ENCODE measurements around the gene CFTR. TPM values are rescaled to one million over a fixed set of nuclear protein-coding genes. Genes with fewer than 3 reads are reported as not detected.
A peak's percentile ranks its signal among the peaks of the same experiment; 100 is the strongest.

The CFTR gene
- polyA plus RNA-seq, 2 of the 4 experiments (the other 2 are of a cell fraction): 0.13 to 0.31 TPM

DNA sequence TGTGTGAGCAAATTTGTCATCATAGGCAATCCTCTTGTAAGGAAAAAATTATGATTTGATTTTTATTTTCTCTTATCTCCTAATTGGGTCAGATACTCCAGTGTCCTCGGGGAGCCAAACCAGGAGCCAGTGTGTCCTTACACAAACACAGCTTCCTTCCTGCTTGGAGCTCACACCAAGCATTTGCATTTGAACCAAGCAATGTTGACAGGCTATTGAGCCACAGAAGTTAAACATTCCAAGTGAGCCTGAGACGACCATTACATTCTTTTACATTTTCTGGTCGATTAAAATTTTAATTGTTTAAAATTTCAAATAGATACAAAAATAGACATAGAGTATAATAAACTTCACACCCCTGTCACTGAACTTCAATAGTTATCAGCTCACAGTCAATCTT, 194.8 kb downstream of the CFTR start:
- CTCF ChIA-PET: interaction anchor here (1.3 to 3.2 kb wide), 2 partner anchors 41 to 215 kb away, joined by 3 to 18 read pairs; no protein-coding TSS in a partner anchor
- WGBS (ENCODE audit: missing lambda C conversion rate): 12% methylated on average over 3 of the region's 3 CpGs
- Histone ChIP-seq H3K9me3 (no peaks in the 10 kb centered on the region), H3K4me3 (no peak overlapping the region), H3K27ac (no peak overlapping the region; a peak in 1 of 6 replicates), H3K4me1 (peaks cover 24% of the 10 kb centered on the region), H3K4me2 (no peak overlapping the region)
- FAIRE-seq (no peak), DNase-seq (ENCODE audit: low read depth in 1 of 2, low spot score in 1 of 2) (no peak), ATAC-seq (no peak)
- POLR2A ChIA-PET: no interaction called here
- TF ChIP-seq E2F6 (IDR thresholded peaks at IDR 0.05; ENCODE audit: borderline replicate concordance, low read depth) (no peak), HOXB13 (CRISPR knock-in tag; IDR thresholded peaks at IDR 0.05; ENCODE audit: low read depth) (no peak), GATA3 (IDR thresholded peaks at IDR 0.05; ENCODE audit: borderline replicate concordance) (no peak), RNF2 (IDR thresholded peaks at IDR 0.05; ENCODE audit: borderline replicate concordance, low read depth) (no peak), HOXB5 (CRISPR knock-in tag; IDR thresholded peaks at IDR 0.05) (no peak), POLR2AphosphoS2 (conservative IDR thresholded peaks at IDR 0.05; ENCODE audit: low read length) (no peak), EHF (CRISPR knock-in tag; IDR thresholded peaks at IDR 0.05) (no peak), KDM1A (IDR thresholded peaks at IDR 0.05; ENCODE audit: low read depth) (no peak), EHMT2 (IDR thresholded peaks at IDR 0.05; ENCODE audit: low read depth) (no peak), ZC3H11A (IDR thresholded peaks at IDR 0.05) (no peak), FOSL2 (IDR thresholded peaks at IDR 0.05) (no peak), FOSL2 (CRISPR knock-in tag; IDR thresholded peaks at IDR 0.05) (no peak), BHLHE40 (IDR thresholded peaks at IDR 0.05; ENCODE audit: low read depth, low read length) (no peak), NFE2L2 (conservative IDR thresholded peaks at IDR 0.05; ENCODE audit: low read length) (no peak), ELK1 (IDR thresholded peaks at IDR 0.05; ENCODE audit: low read depth, low read length) (no peak), TP53 (CRISPR knock-in tag; IDR thresholded peaks at IDR 0.05) (no peak), HEYL (CRISPR knock-in tag; IDR thresholded peaks at IDR 0.05) (no peak)

DNA sequence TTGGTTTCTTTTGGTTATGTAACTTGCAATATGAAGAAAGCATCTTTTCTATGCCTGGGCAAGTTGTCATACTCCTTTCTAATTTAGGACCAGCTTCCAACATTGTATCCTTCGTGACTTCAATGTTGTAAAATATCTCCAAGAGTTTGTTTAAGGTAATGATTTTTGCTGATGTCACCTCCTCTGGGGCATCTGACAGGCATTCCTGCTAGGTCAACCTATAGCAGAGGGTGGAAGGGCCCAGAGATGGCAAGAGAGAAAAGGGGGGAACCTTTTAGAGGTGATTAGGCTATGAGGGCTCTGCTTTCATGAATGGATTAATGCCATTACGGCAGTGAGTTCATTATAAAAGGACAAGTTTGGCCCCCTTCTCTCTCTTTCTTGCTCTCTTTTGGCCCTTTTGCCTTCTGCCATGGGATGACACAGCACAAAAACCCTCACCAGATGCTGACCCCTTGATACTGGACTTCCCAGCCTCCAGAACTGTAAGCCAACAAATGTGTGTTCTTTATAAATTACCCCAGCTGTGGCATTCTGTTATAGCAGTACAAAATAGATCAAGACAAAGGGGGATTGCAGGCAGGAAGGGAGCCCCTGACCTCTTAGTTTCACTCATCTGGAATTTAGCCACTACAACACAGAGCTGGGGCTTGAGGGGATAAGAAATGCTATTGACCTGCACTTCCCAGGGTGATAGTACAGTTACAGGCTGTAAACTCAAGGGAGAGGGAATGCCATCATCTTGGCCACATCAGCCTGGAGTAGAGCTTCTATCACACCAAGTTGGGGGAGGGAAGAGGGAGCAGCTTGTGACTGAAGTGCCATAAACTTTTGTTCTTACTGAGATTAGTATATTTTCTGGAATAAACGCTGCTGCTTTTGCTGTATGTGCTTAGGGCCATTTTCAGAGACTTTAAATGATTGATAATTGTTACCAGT, 195.9 kb downstream of the CFTR start:
- H3K4me2 ChIP-seq: no peak overlapping the region
- ChIA-PET CTCF (interaction anchor here (1.1 to 3.2 kb wide), 4 partner anchors 40 to 216 kb away, joined by 3 to 18 read pairs (median 4); no protein-coding TSS in a partner anchor), POLR2A (no interaction called here)
- H3K4me3 ChIP-seq: no peak overlapping the region
- 65% methylated on average over 3 of the region's 3 CpGs for WGBS (ENCODE audit: missing lambda C conversion rate)
- ATAC-seq: peak in 1 of 2 experiments; percentile 51; a peak in 2 of 6 replicates
- DNase-seq (ENCODE audit: low read depth in 1 of 2, low spot score in 1 of 2): peak in 1 of 2 experiments; percentile 16
- peaks cover 24% of the 10 kb centered on the region for H3K4me1 ChIP-seq
- TF ChIP-seq MAFK (IDR thresholded peaks at IDR 0.05; ENCODE audit: partially characterized antibody): no peak
- TF ChIP-seq KDM1A (IDR thresholded peaks at IDR 0.05; ENCODE audit: low read depth): no peak
- TF ChIP-seq CEBPB (IDR thresholded peaks at IDR 0.05): no peak
- TF ChIP-seq BHLHE40 (IDR thresholded peaks at IDR 0.05; ENCODE audit: low read depth, low read length): no peak
- no peak for TF ChIP-seq RARB (CRISPR knock-in tag; IDR thresholded peaks at IDR 0.05)
- no peak for TF ChIP-seq E2F6 (IDR thresholded peaks at IDR 0.05; ENCODE audit: borderline replicate concordance, low read depth)
- TF ChIP-seq ZC3H11A (IDR thresholded peaks at IDR 0.05): no peak
- no peak for TF ChIP-seq HDAC2 (IDR thresholded peaks at IDR 0.05)
- TF ChIP-seq, protein P1, sequence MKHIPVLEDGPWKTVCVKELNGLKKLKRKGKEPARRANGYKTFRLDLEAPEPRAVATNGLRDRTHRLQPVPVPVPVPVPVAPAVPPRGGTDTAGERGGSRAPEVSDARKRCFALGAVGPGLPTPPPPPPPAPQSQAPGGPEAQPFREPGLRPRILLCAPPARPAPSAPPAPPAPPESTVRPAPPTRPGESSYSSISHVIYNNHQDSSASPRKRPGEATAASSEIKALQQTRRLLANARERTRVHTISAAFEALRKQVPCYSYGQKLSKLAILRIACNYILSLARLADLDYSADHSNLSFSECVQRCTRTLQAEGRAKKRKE (CRISPR knock-in tag; IDR thresholded peaks at IDR 0.05; ENCODE audit: low read depth): no peak
- no peak for TF ChIP-seq EHMT2 (IDR thresholded peaks at IDR 0.05; ENCODE audit: low read depth)
- TF ChIP-seq, protein P2, sequence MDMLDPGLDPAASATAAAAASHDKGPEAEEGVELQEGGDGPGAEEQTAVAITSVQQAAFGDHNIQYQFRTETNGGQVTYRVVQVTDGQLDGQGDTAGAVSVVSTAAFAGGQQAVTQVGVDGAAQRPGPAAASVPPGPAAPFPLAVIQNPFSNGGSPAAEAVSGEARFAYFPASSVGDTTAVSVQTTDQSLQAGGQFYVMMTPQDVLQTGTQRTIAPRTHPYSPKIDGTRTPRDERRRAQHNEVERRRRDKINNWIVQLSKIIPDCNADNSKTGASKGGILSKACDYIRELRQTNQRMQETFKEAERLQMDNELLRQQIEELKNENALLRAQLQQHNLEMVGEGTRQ (IDR thresholded peaks at IDR 0.05): no peak
- TF ChIP-seq HOXA7 (CRISPR knock-in tag; IDR thresholded peaks at IDR 0.05): no peak
- no peak for TF ChIP-seq NR3C1 (IDR thresholded peaks at IDR 0.05)
- TF ChIP-seq CBX8 (IDR thresholded peaks at IDR 0.05): no peak
- no peak for TF ChIP-seq HMGXB4 (CRISPR knock-in tag; IDR thresholded peaks at IDR 0.05; ENCODE audit: borderline replicate concordance)
- TF ChIP-seq TP53 (CRISPR knock-in tag; IDR thresholded peaks at IDR 0.05): no peak
- TF ChIP-seq SMC3 (IDR thresholded peaks at IDR 0.05): no peak
- peak overlapping the region; percentile 18 to 55; a peak in 4 of 6 replicates for H3K27ac ChIP-seq
- H3K9me3 ChIP-seq: no peaks in the 10 kb centered on the region
- FAIRE-seq: no peak
